Mucosa of descending colon (tissue), 3 donors: ENCODE measurements around the gene RABGGTA. TPM values are rescaled to one million over a fixed set of nuclear protein-coding genes. Genes with fewer than 3 reads are reported as not detected.

Source experiments
- ATAC-seq: fragments of 200-7000 bp; cut with Tn5 transposase; one replicate; pipeline ENCODE4 v1.9.1; 2020; ENCODE audit warnings: mild to moderate bottlenecking, moderate library complexity
- DNase-seq, 3 donors: peaks; one replicate each; pipeline ENCODE4 v3.0.0-alpha.2; 2020
- H3K36me3 ChIP-seq: fragments of 200-600 bp; one replicate; pipeline ENCODE4 v1.8.0; 2021; ENCODE audit warnings: low read depth, mild to moderate bottlenecking
- H3K4me1 ChIP-seq: fragments of 200-600 bp; one replicate; pipeline ENCODE4 v1.8.0; 2021; ENCODE audit warnings: low read depth, mild to moderate bottlenecking
- H3K4me3 ChIP-seq: fragments of 200-600 bp; one replicate; pipeline ENCODE4 v1.8.0; 2021; ENCODE audit warnings: mild to moderate bottlenecking
- H3K9me3 ChIP-seq: fragments of 200-600 bp; one replicate; pipeline ENCODE4 v1.8.0; 2021; ENCODE audit warnings: mild to moderate bottlenecking
- CTCF ChIP-seq: fragments of 200-600 bp; IDR thresholded peaks from one replicate; pipeline ENCODE4 v1.8.0; 2022; ENCODE audit warnings: antibody characterized with exemption, mild to moderate bottlenecking
- intact Hi-C, 2 donors: fragments of 100-400 bp; cut with DNase I in 1 of 2; cut with micrococcal nuclease in 1 of 2; formaldehyde crosslinking; loops; one replicate each; pipeline versions ENCODE4 v1.11.0 to v1.11.1; 2022; cut with DNase I, micrococcal nuclease
- total RNA-seq, 3 donors: library from RNA; stranded (reverse); fragmentation: NEBNext Ultra II Directional in 2 of 3; extraction: Animal tissue kit (Norgen Biotek cat#: 25700) in 2 of 3; gene quantifications; one replicate each; pipeline versions ENCODE4 v1.2.1 to v1.2.4, GENCODE V29; 2021 to 2023
- donor health status: DM: no; HTN: no; CAD: no; lungs with moderate emphysema.
- donor health status: DM: no; HTN: no; CAD: no.
- donor health status: DM: no; HTN: yes; CAD: no.

Gene RABGGTA
- total RNA-seq, 3 donors from 2014 or later: 31.6 to 52.9 (median 41.3) TPM

- H3K36me3 ChIP-seq: peaks cover 4% of the 10 kb centered on the region
- intact Hi-C loops: no loop called here
- no peaks in the 10 kb centered on the region for H3K9me3 ChIP-seq
- no peak for DNase-seq
- TF ChIP-seq CTCF: no peak
- H3K4me3 ChIP-seq: no peak overlapping the region
- H3K4me1 ChIP-seq: no peaks in the 10 kb centered on the region
- no peak for ATAC-seq
Observed at GRCh38 chr14:24291446-24292117, 20.2 kb upstream of the RABGGTA start.

- intact Hi-C loops: no loop called here
- no peak for TF ChIP-seq CTCF
- no peak for DNase-seq
- no peak for ATAC-seq
- Histone ChIP-seq H3K9me3 (no peaks in the 10 kb centered on the region), H3K36me3 (no peaks in the 10 kb centered on the region), H3K4me1 (no peaks in the 10 kb centered on the region), H3K4me3 (no peak overlapping the region)
Observed at GRCh38 chr14:24290746-24291145, 19.3 kb upstream of the RABGGTA start.

DNA sequence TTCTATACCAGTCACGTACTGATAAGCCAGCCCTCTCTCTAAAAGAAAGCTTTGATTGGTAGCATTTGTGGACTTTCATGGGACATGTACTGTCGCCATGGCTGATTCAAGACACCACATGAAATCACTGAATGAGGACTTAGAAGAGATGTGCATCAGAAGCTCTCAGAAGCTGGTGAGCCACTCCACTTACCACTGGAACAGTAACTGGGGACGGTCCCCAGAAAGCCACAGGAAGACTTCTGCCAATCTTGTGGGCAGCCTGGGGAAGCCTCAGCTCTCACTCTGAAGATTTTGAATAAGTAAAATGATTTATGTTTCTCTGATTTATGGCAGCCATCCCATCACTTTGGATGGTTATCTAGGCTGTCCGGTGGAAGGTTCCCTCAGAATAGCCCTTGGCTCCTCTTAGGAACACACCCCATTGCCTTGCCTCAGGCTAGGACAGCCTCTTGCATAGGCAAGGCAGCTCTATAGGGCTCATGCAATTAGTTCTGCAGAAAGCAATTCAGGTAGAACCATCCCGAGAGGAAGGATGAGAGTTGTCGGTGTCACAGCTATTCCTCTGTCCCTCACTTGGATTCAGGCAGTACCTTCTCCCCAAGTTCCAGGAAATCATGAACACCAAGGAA, 18.4 kb upstream of the RABGGTA start:
- no peak for TF ChIP-seq CTCF
- Histone ChIP-seq H3K4me1 (no peaks in the 10 kb centered on the region), H3K9me3 (no peaks in the 10 kb centered on the region), H3K4me3 (no peak overlapping the region), H3K36me3 (no peaks in the 10 kb centered on the region)
- intact Hi-C loops: no loop called here
- DNase-seq: no peak
- no peak for ATAC-seq

DNA sequence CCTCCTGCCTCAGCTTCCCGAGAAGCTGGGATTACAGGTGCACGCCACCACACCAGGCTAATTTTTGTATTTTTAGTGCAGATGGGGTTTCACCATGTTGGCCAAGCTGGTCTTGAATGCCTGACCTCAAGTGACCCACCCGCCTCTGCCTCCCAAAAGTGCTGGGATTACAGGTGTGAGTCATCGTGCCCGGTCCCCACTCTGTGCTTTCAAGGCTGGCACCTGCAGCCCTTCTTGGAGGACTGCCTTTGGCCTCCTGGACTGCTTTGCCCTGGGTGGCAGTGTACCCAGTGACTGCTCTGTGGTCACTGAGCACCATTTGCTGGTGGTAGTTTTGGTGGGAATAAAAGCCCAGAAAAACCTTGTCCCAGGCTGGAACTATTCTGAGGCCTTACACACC, 15.6 kb upstream of the RABGGTA start:
- TF ChIP-seq CTCF: no peak
- no peaks in the 10 kb centered on the region for H3K36me3 ChIP-seq
- no peak for ATAC-seq

DNA sequence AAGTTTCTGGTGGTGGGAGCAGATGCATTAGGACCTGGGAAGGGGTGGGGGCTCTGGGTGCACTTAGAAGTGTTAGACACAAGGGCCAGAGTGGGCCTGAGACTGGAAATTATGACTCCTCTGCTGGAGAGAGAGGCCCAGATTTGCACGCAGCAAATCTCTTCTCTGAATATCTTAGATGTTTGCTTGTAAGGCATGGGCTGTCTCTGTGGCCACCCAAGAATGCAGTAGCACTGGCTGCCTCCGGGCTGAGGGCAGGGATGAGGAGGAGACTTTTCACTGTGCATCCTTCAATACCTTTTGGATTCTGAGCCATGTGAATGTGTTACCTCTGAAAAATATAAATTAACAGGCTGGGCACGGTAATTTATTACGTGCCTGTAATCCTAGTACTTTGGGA, 14.0 kb upstream of the RABGGTA start:
- no peak for DNase-seq
- Histone ChIP-seq H3K36me3 (no peaks in the 10 kb centered on the region), H3K4me1 (no peaks in the 10 kb centered on the region), H3K9me3 (no peaks in the 10 kb centered on the region), H3K4me3 (no peak overlapping the region)
- TF ChIP-seq CTCF: no peak
- intact Hi-C loops: no loop called here
- ATAC-seq: no peak

More for the DNA sequence above, 15.6 kb upstream of the RABGGTA start:
- Histone ChIP-seq H3K4me3 (no peak overlapping the region), H3K4me1 (no peaks in the 10 kb centered on the region), H3K9me3 (no peaks in the 10 kb centered on the region)
- intact Hi-C loops: no loop called here
- no peak for DNase-seq
